ENCODE data around the gene GALNT1. TPM values are rescaled to one million over a fixed set of nuclear protein-coding genes. Genes with fewer than 3 reads are reported as not detected.

The GALNT1 gene
- total and polyA plus RNA-seq, 3 donors from 2014 or later = 27.3 to 67.0 (median 55.7) TPM

GRCh38 chr18:35695803-35696202, 114.3 kb downstream of the GALNT1 start:
- Histone ChIP-seq H3K27ac (peak overlapping the region; percentile 28 to 70), H3K4me3 (no peak overlapping the region), H3K9me3 (no peaks in the 10 kb centered on the region), H3K36me3 (ENCODE audit: low read depth, missing control alignments) (no peaks in the 10 kb centered on the region), H3K4me1 (peaks cover 14% of the 10 kb centered on the region), H3K27me3 (no peaks in the 10 kb centered on the region)
- DNase-seq = peak; percentile 93
- 51 to 82% methylated on average over 8 of the region's 8 CpGs for WGBS, 2 donors
- TF ChIP-seq POLR2A (IDR thresholded peaks at IDR 0.05) = no peak
- no peak for TF ChIP-seq CTCF (IDR thresholded peaks at IDR 0.05)
- intact Hi-C loops (cut with DNase I; ENCODE audit: low total_unique reads) = no loop called here

GRCh38 chr18:35696307-35696706, 114.8 kb downstream of the GALNT1 start:
- no peak for DNase-seq
- no peaks in the 10 kb centered on the region for H3K9me3 ChIP-seq
- 58 to 84% methylated on average over 3 of the region's 3 CpGs for WGBS, 2 donors
- H3K27me3 ChIP-seq = no peaks in the 10 kb centered on the region
- H3K36me3 ChIP-seq (ENCODE audit: low read depth, missing control alignments) = no peaks in the 10 kb centered on the region
- H3K27ac ChIP-seq = peak overlapping the region; percentile 28 to 60
- H3K4me3 ChIP-seq = no peak overlapping the region
- H3K4me1 ChIP-seq = peaks cover 14% of the 10 kb centered on the region
- TF ChIP-seq POLR2A (IDR thresholded peaks at IDR 0.05) (no peak), CTCF (IDR thresholded peaks at IDR 0.05) (no peak)
- intact Hi-C loops (cut with DNase I; ENCODE audit: low total_unique reads) = no loop called here

GRCh38 chr18:35697869-35698268, 116.3 kb downstream of the GALNT1 start:
- no peaks in the 10 kb centered on the region for H3K9me3 ChIP-seq
- no peak for DNase-seq
- no peaks in the 10 kb centered on the region for H3K36me3 ChIP-seq (ENCODE audit: low read depth, missing control alignments)
- no peak overlapping the region for H3K4me3 ChIP-seq
- peaks cover 14% of the 10 kb centered on the region for H3K4me1 ChIP-seq
- peak overlapping the region; percentile 36 to 60 for H3K27ac ChIP-seq
- TF ChIP-seq POLR2A (IDR thresholded peaks at IDR 0.05) = no peak
- TF ChIP-seq CTCF (IDR thresholded peaks at IDR 0.05) = no peak
- no peaks in the 10 kb centered on the region for H3K27me3 ChIP-seq
- intact Hi-C loops (cut with DNase I; ENCODE audit: low total_unique reads) = no loop called here
- WGBS, 2 donors = 91 to 95% methylated on average over 7 of the region's 7 CpGs

- H3K27me3 ChIP-seq = no peaks in the 10 kb centered on the region
- H3K27ac ChIP-seq = no peak overlapping the region
- TF ChIP-seq CTCF (IDR thresholded peaks at IDR 0.05) (no peak), POLR2A (IDR thresholded peaks at IDR 0.05) (no peak)
- H3K4me3 ChIP-seq = no peak overlapping the region
- no peaks in the 10 kb centered on the region for H3K4me1 ChIP-seq
- no peaks in the 10 kb centered on the region for H3K9me3 ChIP-seq
- H3K36me3 ChIP-seq (ENCODE audit: low read depth, missing control alignments) = no peaks in the 10 kb centered on the region
- intact Hi-C loops (cut with DNase I; ENCODE audit: low total_unique reads) = no loop called here
- DNase-seq = no peak
Observed at GRCh38 chr18:35703043-35703688, 121.6 kb downstream of the GALNT1 start.

- no peak overlapping the region for H3K27ac ChIP-seq
- no peaks in the 10 kb centered on the region for H3K36me3 ChIP-seq (ENCODE audit: low read depth, missing control alignments)
- no peaks in the 10 kb centered on the region for H3K27me3 ChIP-seq
- no peaks in the 10 kb centered on the region for H3K9me3 ChIP-seq
- no peak for DNase-seq
- TF ChIP-seq CTCF (IDR thresholded peaks at IDR 0.05) (no peak), POLR2A (IDR thresholded peaks at IDR 0.05) (no peak)
- intact Hi-C loops (cut with DNase I; ENCODE audit: low total_unique reads) = no loop called here
- H3K4me3 ChIP-seq = no peak overlapping the region
- no peaks in the 10 kb centered on the region for H3K4me1 ChIP-seq
- 84 to 95% methylated on average over 10 of the region's 10 CpGs for WGBS, 2 donors
Observed at GRCh38 chr18:35705988-35706387, 124.4 kb downstream of the GALNT1 start.

Measured in testis (tissue), 3 donors.